Occipital lobe (tissue), 2 donors: ENCODE results near the gene XK. TPM values are rescaled to one million over a fixed set of nuclear protein-coding genes. Genes with fewer than 3 reads are reported as not detected.
A peak's percentile ranks its signal among the peaks of the same experiment; 100 is the strongest.

Experiments used
- DNase-seq: peaks from one replicate; lab custom pipeline; 2025; lab: John Stamatoyannopoulos, UW
- total RNA-seq: library from RNA; depleted of rRNA; stranded (reverse); fragments of >200 nt; gene quantifications from one replicate; pipeline ENCODE4 v1.2.3, GENCODE V29; 2014

XK gene
- total RNA-seq, 1 donor from 2014 or later, result 3.3 TPM

GRCh38 chrX:37678574-37678973, 7.0 kb upstream of the XK start:
- no peak for DNase-seq

DNA sequence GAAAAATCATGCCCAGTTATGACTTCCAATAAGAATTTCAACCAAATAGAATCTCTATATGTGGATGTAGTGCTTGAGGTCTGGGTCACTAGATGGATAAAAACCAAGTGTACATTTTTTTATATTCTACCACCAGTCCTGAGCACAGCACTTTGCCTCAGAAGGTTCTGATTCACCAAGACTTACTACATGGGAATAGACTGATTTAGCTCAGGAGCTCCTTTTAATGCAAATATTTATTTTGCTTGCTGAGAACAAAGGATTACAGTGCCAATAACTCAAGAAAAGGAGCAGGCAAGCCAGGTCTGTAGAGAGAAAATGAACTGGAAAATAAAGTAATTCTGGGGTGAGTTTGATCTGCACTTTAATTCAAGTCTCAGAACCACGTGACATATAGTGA, 6.4 kb upstream of the XK start:
- no peak for DNase-seq

DNA sequence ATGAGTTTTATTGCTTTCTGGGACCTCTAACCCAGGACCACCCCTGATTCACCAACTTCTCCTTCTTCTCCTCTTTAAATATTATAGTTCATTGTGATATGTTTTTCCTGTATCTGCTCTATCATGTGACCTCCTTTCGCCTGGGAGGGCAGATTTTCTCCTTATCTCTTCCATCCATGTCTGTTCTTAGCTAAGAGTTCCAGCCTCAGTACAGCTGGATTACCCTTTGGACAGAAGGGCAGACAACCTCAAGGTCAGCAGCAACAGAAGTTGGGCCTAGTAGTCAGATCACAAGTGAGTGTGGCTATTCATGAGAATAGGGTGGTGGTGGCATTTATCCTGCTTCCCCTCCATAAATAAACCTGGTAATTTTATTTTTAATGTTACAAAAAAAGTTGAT, 5.7 kb upstream of the XK start:
- no peak for DNase-seq

- DNase-seq, result no peak
These were observed 1.2 kb upstream of the XK start for GRCh38 chrX:37684426-37684825.

- DNase-seq, result no peak
These were observed 618 bp upstream of the XK start for GRCh38 chrX:37684973-37685372.

DNA sequence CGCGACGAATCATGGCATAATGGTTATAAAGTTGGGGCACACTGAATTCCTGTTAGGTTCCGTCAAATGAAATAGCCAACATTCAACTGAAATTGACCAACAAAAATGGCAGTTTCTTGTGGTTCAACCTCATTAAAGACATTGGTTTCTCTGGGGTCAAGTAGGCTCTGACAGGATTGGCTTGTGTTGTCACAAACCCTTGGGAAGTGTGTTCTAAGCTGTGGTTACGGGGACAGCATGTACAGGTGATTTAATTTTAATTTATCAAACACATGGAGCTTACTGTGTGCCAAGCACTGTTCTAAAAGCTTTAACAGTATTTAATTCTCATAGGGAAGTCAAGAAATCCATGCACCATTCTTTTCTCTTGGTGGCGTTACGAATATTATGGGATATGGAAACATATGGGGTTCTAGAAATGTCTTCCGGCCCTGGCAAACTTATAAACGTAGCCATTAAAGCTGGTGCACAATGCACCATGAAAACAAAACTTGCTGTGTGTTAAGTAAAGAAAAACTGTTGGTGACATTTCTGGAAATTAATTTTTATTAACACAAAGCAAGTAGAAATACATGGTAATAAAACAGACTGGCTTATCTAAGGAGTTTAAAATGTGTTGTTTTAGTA, 891 bp downstream of the XK start:
- no peak for DNase-seq

GRCh38 chrX:37686996-37687395, 1.4 kb downstream of the XK start:
- no peak for DNase-seq

DNA sequence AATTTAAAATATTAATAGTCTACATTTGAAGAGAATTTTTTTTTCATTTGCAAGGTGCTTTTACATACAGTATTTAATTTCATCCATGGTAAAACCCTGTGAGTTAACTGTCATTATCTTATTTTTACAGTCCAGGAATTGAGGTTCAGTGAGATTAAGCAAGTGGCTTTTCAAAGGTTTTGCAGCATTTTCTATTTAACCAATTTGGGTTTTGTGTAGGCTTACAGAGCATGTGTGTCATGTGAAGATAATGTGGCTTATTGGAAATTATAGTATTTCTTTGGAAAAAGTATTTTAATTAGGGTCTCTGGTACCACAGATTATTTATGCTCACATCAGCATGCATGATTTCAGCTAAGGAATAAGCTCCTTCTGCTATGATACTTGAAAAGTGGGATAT, 4.5 kb downstream of the XK start:
- DNase-seq, result no peak

GRCh38 chrX:37692918-37693317, 7.3 kb downstream of the XK start:
- no peak for DNase-seq

DNA sequence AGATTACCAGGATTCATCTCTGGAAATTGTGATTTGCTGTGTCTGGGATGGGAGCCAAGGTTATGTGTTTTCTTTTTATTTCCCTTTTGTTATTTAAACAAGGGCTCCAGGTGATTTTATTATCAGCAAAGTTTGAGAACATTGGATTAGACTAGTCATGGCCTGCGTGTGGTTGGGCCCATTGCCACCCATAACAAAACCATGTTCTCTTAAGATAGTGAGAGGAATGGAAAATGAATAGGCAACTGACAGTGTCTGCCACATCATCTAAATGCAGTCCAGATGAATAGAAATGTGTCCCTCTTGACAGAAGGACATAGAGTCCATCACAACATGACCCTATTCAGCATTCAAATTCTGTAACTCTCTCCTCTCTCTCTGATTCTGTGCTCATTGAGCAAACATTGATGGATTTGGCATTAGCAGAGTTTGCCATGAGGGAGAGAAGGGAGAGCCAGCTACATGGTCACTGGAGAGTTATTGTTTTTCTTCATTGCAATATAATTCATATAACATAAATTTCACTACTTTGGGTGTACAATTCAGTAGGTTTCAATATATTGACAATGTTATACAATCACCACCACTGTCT, 11.7 kb downstream of the XK start:
- DNase-seq, result no peak

GRCh38 chrX:37701588-37701987, 16.0 kb downstream of the XK start:
- no peak for DNase-seq

- no peak for DNase-seq
These were observed 26.4 kb downstream of the XK start for GRCh38 chrX:37711991-37712390.

GRCh38 chrX:37712458-37712857, 26.9 kb downstream of the XK start:
- DNase-seq, result no peak

DNA sequence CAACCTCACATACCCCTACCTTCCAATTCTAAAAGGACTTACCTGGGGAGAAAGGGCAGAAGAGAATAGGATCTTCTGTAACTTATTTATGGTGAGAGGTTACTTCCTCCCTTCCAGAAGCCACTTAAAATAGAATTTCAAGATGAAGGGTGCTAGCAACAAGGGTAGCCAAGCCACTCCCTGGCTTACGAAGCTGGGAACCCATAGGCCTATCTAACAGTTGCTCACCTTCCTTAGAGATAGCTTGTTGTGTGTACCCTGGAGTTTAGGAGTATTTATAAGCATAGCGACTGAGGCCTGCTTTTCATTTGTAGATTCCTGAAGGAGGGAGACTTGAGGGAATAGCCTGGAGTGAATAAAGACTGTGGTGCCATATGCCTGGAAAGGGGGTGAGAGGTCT, 28.9 kb downstream of the XK start:
- no peak for DNase-seq

DNA sequence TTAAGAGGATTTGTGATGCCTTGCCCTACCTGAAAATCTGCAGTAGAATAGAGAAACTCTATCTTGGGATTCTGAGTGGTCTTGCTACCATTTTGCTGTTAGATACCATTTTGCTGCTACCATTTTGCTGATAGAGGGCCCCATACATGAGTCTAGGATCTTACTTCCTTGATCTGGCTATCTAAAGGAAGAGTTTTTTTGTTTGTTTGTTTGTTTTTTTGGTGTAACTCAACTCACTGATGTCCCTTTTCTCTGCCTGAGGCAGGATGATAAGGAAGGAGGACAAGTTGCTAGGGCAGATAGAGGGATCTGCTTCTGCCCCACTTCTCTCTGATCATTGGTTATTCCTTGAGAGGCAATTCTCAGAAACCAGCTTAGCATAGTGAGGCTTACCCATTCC, 31.0 kb downstream of the XK start:
- no peak for DNase-seq

DNA sequence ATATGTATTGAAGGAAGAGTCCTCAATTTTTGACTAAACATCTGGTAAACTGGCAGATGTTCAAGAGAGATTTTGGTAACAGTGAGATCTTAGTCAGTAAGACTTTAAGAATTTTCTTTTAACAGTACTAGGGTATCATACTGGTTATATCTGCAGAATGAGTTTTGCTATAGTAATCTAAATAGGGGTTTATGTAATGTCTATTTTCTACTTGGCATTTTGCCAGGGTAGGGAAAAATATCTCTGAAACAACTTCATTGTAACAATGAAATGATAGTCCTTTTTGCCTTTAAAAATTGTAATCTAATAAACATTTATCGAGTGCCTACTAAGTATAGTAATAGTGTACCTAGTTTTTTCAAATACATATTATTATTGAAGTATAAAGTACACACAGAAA, 32.1 kb downstream of the XK start:
- no peak for DNase-seq

- DNase-seq, result no peak
These were observed 37.0 kb downstream of the XK start for GRCh38 chrX:37722595-37722994.

DNA sequence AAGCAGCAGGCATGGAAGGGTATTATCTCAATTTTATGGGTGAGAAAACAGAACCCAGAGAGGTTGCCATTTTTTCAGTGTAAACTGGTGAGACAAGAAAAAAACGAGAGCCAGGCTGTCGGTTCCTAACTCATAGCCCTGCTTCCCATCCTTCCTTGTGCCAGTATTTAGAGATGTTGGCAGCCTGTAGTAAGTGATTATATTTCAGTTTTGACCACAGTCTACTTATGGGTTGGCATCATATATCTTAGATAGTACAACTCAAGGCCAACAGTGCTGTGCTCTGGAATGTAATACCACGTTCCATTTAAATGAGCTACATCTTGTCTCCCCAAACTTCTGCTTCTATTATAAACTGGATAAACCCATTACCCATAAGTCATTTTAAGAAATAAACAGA, 40.8 kb downstream of the XK start:
- DNase-seq, result no peak

DNA sequence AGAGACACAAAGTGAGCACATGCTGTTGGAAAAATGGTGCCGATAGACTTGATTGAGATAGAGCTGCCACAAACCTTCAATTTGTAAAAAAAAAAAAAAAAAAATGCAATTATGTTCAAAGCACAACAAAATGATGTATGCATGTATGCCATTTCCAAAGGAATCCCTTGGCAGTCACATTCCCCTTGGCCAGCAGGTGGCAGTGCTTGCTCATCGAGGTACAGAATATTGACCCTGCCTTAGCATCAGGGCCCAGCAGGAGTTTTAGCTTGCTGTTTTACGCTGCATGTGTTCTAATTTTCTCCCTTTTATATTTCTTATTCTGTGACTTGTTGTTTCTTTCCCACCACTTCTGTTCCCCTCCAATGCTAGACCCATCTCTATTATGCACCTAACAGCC, 59.8 kb downstream of the XK start:
- DNase-seq, result peak; percentile 4

- no peak for DNase-seq
These were observed 60.2 kb downstream of the XK start for GRCh38 chrX:37745835-37746217.

DNA sequence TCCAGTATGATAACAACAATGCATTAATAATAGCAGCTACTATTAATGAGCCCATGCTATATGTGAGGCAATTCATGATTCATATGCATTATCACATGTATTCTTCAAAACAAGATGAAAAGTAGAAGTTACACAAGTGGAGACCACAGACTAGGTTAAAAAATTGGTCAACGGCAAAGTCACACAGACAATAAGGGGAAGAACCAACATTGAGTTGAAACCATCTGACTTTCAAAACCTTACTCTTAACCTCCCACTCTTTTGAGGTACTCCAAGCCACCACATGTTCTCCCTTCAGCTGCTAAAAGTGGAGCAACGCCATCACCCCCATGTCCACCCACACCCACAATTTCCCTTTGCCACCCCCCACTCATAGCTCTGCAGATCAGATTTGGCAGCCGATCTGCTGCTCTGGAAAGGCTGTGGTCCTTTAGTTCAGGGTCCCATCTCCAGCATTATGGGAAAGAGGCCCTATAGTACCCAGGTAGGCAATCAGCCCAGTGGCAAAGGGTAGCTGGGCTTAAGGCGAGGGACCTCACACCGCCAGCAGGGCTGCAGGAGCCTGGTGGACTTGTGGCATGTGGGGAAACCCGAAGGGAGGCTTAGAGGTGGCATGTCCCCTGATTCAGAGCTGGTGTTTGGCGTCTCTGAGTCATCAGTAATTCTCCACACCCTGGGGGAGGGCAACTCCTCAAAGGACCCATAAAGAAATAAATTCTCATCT, 60.8 kb downstream of the XK start:
- no peak for DNase-seq

DNA sequence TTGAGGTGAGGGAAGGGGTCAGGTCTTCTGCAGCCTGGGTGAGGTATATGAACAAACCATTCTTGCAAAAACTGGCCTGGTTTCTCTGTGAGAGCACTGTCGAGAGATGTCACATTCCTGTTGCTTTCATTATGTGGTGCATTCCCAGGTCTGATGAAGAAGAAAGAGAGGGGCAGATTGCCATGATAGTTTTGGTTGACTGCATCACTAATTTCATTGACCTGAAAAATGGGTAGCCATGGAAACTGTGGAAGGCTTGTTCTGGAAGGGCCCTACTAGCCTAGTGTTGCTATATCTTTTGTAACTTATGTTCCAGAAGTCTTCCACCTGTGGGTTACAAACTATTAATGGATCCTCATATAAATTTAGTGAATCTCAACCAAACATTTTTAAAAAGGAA, 61.4 kb downstream of the XK start:
- no peak for DNase-seq

GRCh38 chrX:37752281-37752680, 66.7 kb downstream of the XK start:
- no peak for DNase-seq
